Epidermal melanocyte (primary cell): ENCODE measurements around the gene NFAM1.

Experiments
- DNase-seq: peaks from one replicate; pipeline ENCODE4 v3.0.0; 2011; ENCODE audit warnings: low spot score; ENCODE audit not compliant: insufficient read length

NFAM1 gene

GRCh38 chr22:42383851-42384417, 48.3 kb downstream of the NFAM1 start:
- DNase-seq = no peak

GRCh38 chr22:42383287-42383686, 48.9 kb downstream of the NFAM1 start:
- DNase-seq = no peak

GRCh38 chr22:42380769-42381551, 51.2 kb downstream of the NFAM1 start:
- DNase-seq = no peak

GRCh38 chr22:42379966-42380537, 52.2 kb downstream of the NFAM1 start:
- DNase-seq = no peak

- peak; percentile 88 for DNase-seq
These were observed 55.3 kb downstream of the NFAM1 start for GRCh38 chr22:42376711-42377554.

GRCh38 chr22:42375982-42376381, 56.2 kb downstream of the NFAM1 start:
- DNase-seq = no peak

- DNase-seq = no peak
These were observed 59.2 kb downstream of the NFAM1 start for GRCh38 chr22:42372976-42373375.

- no peak for DNase-seq
These were observed 60.7 kb downstream of the NFAM1 start for GRCh38 chr22:42371501-42371900.

GRCh38 chr22:42371099-42371498, 61.1 kb downstream of the NFAM1 start:
- no peak for DNase-seq

GRCh38 chr22:42369250-42370041, 62.8 kb downstream of the NFAM1 start:
- peak; percentile 96 for DNase-seq

GRCh38 chr22:42368379-42369249, 63.6 kb downstream of the NFAM1 start:
- no peak for DNase-seq

- no peak for DNase-seq
These were observed 64.2 kb downstream of the NFAM1 start for GRCh38 chr22:42367980-42368378.

- DNase-seq = no peak
These were observed 65.2 kb downstream of the NFAM1 start for GRCh38 chr22:42366806-42367581.

GRCh38 chr22:42365942-42366695, 66.1 kb downstream of the NFAM1 start:
- no peak for DNase-seq

GRCh38 chr22:42365111-42365865, 66.9 kb downstream of the NFAM1 start:
- DNase-seq = no peak

GRCh38 chr22:42364604-42365110, 67.5 kb downstream of the NFAM1 start:
- DNase-seq = no peak

- no peak for DNase-seq
These were observed 68.3 kb downstream of the NFAM1 start for GRCh38 chr22:42363892-42364291.

- no peak for DNase-seq
These were observed 70.7 kb downstream of the NFAM1 start for GRCh38 chr22:42361523-42361922.
